K562 (cell line): Measurements from ENCODE around the gene ACOX1. TPM values are rescaled to one million over a fixed set of nuclear protein-coding genes. Genes with fewer than 3 reads are reported as not detected.

Experiments used
- LARP7 ChIP-seq: fragments of 450-650 bp; IDR thresholded peaks from 2 replicates; pipeline ENCODE4 v1.6.1; 2016
- POLR3G ChIP-seq: IDR thresholded peaks from 2 replicates; pipeline ENCODE4 v1.6.1; 2011; ENCODE audit not compliant: insufficient read length, insufficient replicate concordance; ENCODE audit errors: extremely low read depth
- RUNX1 ChIP-seq: sonication (generic); IDR thresholded peaks from 2 replicates; pipeline ENCODE4 v1.6.1; 2016; ENCODE audit warnings: antibody characterized with exemption, low read depth
- TGIF2 ChIP-seq: sonication (generic); formaldehyde crosslinking; IDR thresholded peaks from 2 replicates; pipeline ENCODE4 v1.8.1; 2022; ENCODE audit warnings: mild to moderate bottlenecking, missing genetic modification reagents, moderate library complexity
- XRCC4 ChIP-seq: IDR thresholded peaks from one replicate; pipeline ENCODE4 v1.6.1; 2011; ENCODE audit not compliant: insufficient read depth, insufficient read length; ENCODE audit errors: extremely low read depth
- ZBTB8A ChIP-seq: fragments of 450-650 bp; IDR thresholded peaks from 2 replicates; pipeline ENCODE4 v1.6.1; 2018; ENCODE audit warnings: mild to moderate bottlenecking, moderate library complexity; ENCODE audit not compliant: partially characterized antibody
- ZNF431 ChIP-seq: sonication (generic); formaldehyde crosslinking; IDR thresholded peaks from 2 replicates; pipeline ENCODE4 v1.8.0; 2022; ENCODE audit warnings: mild to moderate bottlenecking, missing genetic modification reagents
- ZNF584 ChIP-seq: fragments of 200-800 bp; sonication (Bioruptor generic); IDR thresholded peaks from 2 replicates; pipeline ENCODE4 v1.6.1; 2016; ENCODE audit warnings: low read depth, mild to moderate bottlenecking, missing genetic modification characterization, missing compliant biosample characterization
- ZNF77 ChIP-seq: fragments of 250-450 bp; sonication (Bioruptor Pico); IDR thresholded peaks from 2 replicates; pipeline ENCODE4 v1.5.0; 2020
- polyA plus RNA-seq, 8 experiments: library from polyadenylated mRNA; depleted of rRNA in 4 of 8; stranded (reverse) in 5 of 8; unstranded in 3 of 8; fragments of >200 nt; fragmentation: Nextera tagmentation in 2 of 8; fragmentation: Illumina TruSeq in 1 of 8; extraction: Ambion mirVana in 2 of 8; extraction: Trizol in 1 of 8; gene quantifications; 2 replicates each; pipeline versions ENCODE4 v1.2.1 to v1.2.3, GENCODE V29; 2011 to 2014; ENCODE audit warnings: inconsistent platforms in 1 of 8, missing spikeins in 1 of 8
- total RNA-seq, 7 experiments: library from RNA; depleted of rRNA in 6 of 7; stranded (reverse); fragments of >200 nt in 6 of 7; fragmentation: Illumina TruSeq in 2 of 7; extraction: Trizol in 2 of 7; gene quantifications; 2 replicates each; pipeline versions ENCODE4 v1.2.1 to v1.2.3, GENCODE V29; 2011 to 2021; ENCODE audit warnings: low replicate concordance in 1 of 7
- TF ChIP-seq, protein P1 (sequence below): sonication (generic); formaldehyde crosslinking; IDR thresholded peaks from 2 replicates; pipeline ENCODE4 v1.8.0; 2022; ENCODE audit warnings: mild to moderate bottlenecking, missing genetic modification reagents
- TF ChIP-seq, protein P2 (sequence below): fragments of 450-650 bp; IDR thresholded peaks from 2 replicates; pipeline ENCODE4 v1.6.1; 2016; ENCODE audit warnings: low read depth, mild to moderate bottlenecking, moderate library complexity
- TF ChIP-seq, protein P3 (sequence below), 2 experiments: fragments of 450-650 bp in 1 of 2; sonication (generic) in 1 of 2; formaldehyde crosslinking in 1 of 2; IDR thresholded peaks; 2 replicates each; pipeline versions ENCODE4 v1.7.1 to v1.9.0; 2016 to 2022; ENCODE audit warnings: inconsistent platforms in 1 of 2, mild to moderate bottlenecking in 1 of 2, missing genetic modification reagents in 1 of 2
- TF ChIP-seq, protein P4 (sequence below): fragments of 150-350 bp; IDR thresholded peaks from 2 replicates; pipeline ENCODE4 v1.6.1; 2014; ENCODE audit warnings: low read depth, mild to moderate bottlenecking, low read length, borderline replicate concordance

Gene ACOX1
- total and polyA plus RNA-seq, 9 of the 15 experiments (the other 6 are each of a cell fraction or from before 2014, with no cell fraction given): 7.8 to 24.1 (median 14.5) TPM

DNA sequence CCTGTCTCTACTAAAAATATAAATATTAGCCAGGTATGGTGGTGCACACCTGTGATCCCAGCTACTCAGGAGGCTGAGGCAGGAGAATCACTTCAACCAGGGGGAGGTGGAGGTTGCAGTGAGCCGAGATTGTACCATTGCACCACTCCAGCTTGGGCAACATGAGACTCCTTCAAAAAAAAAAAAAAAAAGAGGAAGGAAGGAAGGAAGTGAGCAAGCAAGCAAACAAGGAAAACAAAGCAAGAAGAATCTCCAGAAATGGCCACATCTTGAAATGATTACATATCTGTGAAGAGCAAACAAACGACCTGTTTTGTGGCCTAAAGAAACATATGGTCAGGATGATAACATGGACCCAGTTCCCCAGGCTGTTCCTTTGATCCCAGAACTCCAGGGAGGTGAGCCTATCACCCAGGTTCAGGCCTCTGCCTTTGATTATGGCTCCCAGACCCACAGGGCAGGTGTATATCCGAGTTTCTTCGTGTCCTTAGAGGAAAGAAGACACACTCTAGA is 8.9 kb downstream of the ACOX1 start (continued):
- TF ChIP-seq, protein P1, sequence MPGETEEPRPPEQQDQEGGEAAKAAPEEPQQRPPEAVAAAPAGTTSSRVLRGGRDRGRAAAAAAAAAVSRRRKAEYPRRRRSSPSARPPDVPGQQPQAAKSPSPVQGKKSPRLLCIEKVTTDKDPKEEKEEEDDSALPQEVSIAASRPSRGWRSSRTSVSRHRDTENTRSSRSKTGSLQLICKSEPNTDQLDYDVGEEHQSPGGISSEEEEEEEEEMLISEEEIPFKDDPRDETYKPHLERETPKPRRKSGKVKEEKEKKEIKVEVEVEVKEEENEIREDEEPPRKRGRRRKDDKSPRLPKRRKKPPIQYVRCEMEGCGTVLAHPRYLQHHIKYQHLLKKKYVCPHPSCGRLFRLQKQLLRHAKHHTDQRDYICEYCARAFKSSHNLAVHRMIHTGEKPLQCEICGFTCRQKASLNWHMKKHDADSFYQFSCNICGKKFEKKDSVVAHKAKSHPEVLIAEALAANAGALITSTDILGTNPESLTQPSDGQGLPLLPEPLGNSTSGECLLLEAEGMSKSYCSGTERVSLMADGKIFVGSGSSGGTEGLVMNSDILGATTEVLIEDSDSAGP (CRISPR knock-in tag): no peak
- TF ChIP-seq, protein P2, sequence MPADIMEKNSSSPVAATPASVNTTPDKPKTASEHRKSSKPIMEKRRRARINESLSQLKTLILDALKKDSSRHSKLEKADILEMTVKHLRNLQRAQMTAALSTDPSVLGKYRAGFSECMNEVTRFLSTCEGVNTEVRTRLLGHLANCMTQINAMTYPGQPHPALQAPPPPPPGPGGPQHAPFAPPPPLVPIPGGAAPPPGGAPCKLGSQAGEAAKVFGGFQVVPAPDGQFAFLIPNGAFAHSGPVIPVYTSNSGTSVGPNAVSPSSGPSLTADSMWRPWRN: peak; percentile 92
- TF ChIP-seq RUNX1 (0 out of 2 replicates have a peak, but pooled peaks have one; percentile 69), XRCC4 (no peak), ZBTB8A (no peak), LARP7 (0 out of 2 replicates have a peak, but pooled peaks have one; percentile 12), ZNF431 (CRISPR knock-in tag) (no peak), ZNF77 (no peak), TGIF2 (CRISPR knock-in tag) (no peak), ZNF584 (CRISPR knock-in tag) (peak; percentile 84; the same call in 1 of the 2 replicates), POLR3G (no peak)
- TF ChIP-seq, protein P3, sequence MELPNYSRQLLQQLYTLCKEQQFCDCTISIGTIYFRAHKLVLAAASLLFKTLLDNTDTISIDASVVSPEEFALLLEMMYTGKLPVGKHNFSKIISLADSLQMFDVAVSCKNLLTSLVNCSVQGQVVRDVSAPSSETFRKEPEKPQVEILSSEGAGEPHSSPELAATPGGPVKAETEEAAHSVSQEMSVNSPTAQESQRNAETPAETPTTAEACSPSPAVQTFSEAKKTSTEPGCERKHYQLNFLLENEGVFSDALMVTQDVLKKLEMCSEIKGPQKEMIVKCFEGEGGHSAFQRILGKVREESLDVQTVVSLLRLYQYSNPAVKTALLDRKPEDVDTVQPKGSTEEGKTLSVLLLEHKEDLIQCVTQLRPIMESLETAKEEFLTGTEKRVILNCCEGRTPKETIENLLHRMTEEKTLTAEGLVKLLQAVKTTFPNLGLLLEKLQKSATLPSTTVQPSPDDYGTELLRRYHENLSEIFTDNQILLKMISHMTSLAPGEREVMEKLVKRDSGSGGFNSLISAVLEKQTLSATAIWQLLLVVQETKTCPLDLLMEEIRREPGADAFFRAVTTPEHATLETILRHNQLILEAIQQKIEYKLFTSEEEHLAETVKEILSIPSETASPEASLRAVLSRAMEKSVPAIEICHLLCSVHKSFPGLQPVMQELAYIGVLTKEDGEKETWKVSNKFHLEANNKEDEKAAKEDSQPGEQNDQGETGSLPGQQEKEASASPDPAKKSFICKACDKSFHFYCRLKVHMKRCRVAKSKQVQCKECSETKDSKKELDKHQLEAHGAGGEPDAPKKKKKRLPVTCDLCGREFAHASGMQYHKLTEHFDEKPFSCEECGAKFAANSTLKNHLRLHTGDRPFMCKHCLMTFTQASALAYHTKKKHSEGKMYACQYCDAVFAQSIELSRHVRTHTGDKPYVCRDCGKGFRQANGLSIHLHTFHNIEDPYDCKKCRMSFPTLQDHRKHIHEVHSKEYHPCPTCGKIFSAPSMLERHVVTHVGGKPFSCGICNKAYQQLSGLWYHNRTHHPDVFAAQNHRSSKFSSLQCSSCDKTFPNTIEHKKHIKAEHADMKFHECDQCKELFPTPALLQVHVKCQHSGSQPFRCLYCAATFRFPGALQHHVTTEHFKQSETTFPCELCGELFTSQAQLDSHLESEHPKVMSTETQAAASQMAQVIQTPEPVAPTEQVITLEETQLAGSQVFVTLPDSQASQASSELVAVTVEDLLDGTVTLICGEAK (IDR thresholded peaks at IDR 0.05): peak; percentile 46; the same call in 1 of the 2 replicates
- TF ChIP-seq, protein P3 (CRISPR knock-in tag; IDR thresholded peaks at IDR 0.05): no peak
- TF ChIP-seq, protein P4, sequence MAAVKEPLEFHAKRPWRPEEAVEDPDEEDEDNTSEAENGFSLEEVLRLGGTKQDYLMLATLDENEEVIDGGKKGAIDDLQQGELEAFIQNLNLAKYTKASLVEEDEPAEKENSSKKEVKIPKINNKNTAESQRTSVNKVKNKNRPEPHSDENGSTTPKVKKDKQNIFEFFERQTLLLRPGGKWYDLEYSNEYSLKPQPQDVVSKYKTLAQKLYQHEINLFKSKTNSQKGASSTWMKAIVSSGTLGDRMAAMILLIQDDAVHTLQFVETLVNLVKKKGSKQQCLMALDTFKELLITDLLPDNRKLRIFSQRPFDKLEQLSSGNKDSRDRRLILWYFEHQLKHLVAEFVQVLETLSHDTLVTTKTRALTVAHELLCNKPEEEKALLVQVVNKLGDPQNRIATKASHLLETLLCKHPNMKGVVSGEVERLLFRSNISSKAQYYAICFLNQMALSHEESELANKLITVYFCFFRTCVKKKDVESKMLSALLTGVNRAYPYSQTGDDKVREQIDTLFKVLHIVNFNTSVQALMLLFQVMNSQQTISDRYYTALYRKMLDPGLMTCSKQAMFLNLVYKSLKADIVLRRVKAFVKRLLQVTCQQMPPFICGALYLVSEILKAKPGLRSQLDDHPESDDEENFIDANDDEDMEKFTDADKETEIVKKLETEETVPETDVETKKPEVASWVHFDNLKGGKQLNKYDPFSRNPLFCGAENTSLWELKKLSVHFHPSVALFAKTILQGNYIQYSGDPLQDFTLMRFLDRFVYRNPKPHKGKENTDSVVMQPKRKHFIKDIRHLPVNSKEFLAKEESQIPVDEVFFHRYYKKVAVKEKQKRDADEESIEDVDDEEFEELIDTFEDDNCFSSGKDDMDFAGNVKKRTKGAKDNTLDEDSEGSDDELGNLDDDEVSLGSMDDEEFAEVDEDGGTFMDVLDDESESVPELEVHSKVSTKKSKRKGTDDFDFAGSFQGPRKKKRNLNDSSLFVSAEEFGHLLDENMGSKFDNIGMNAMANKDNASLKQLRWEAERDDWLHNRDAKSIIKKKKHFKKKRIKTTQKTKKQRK: no peak
